HepG2 (cell line): ENCODE results near the gene IGFN1. TPM values are rescaled to one million over a fixed set of nuclear protein-coding genes. Genes with fewer than 3 reads are reported as not detected.
A peak's percentile ranks its signal among the peaks of the same experiment; 100 is the strongest.

Experiments
- ATF7 ChIP-seq, 2 experiments: fragments of 450-650 bp in 1 of 2; sonication (generic) in 1 of 2; formaldehyde crosslinking in 1 of 2; IDR thresholded peaks; 2 replicates each; pipeline versions ENCODE4 v1.4.0 to v1.6.1; 2016 to 2020; ENCODE audit warnings: antibody characterized with exemption in 1 of 2, mild to moderate bottlenecking in 1 of 2, missing genetic modification reagents in 1 of 2
- ERF ChIP-seq: IDR thresholded peaks from 2 replicates; pipeline ENCODE4 v1.6.1; 2018; ENCODE audit warnings: missing biosample characterization, missing genetic modification reagents
- FOXA3 ChIP-seq: IDR thresholded peaks from 2 replicates; pipeline ENCODE4 v1.6.1; 2016; ENCODE audit warnings: missing genetic modification reagents, missing compliant biosample characterization
- HOXA5 ChIP-seq: sonication (generic); formaldehyde crosslinking; IDR thresholded peaks from 2 replicates; pipeline ENCODE4 v1.4.0; 2020; ENCODE audit warnings: missing genetic modification reagents
- MAZ ChIP-seq, 2 experiments: sonication (generic) in 1 of 2; formaldehyde crosslinking in 1 of 2; IDR thresholded peaks; 2 replicates each; pipeline versions ENCODE4 v1.5.0 to v1.6.1; 2012 to 2020; ENCODE audit warnings: low read depth in 2 of 2, mild to moderate bottlenecking in 2 of 2, borderline replicate concordance in 1 of 2, improper control_type of control experiment in 1 of 2, low read length in 1 of 2, missing genetic modification reagents in 1 of 2, moderate library complexity in 1 of 2
- MTERF4 ChIP-seq: sonication (generic); formaldehyde crosslinking; IDR thresholded peaks from 2 replicates; pipeline ENCODE4 v1.8.0; 2023; ENCODE audit warnings: mild to moderate bottlenecking, missing genetic modification reagents
- PATZ1 ChIP-seq: sonication (generic); formaldehyde crosslinking; IDR thresholded peaks from 2 replicates; pipeline ENCODE4 v1.4.0; 2020; ENCODE audit warnings: missing genetic modification reagents
- SRSF9 ChIP-seq: fragments of 200-400 bp; formaldehyde crosslinking; IDR thresholded peaks from 2 replicates; pipeline ENCODE4 v1.6.1; 2018; ENCODE audit warnings: borderline replicate concordance, mild to moderate bottlenecking, low read depth, low read length; ENCODE audit not compliant: insufficient read depth, poor library complexity, severe bottlenecking
- STAT6 ChIP-seq: sonication (generic); formaldehyde crosslinking; IDR thresholded peaks from 2 replicates; pipeline ENCODE4 v1.4.0; 2020; ENCODE audit warnings: missing genetic modification reagents, mild to moderate bottlenecking, borderline replicate concordance
- TERF1 ChIP-seq: sonication (generic); formaldehyde crosslinking; IDR thresholded peaks from 2 replicates; pipeline ENCODE4 v1.8.0; 2022; ENCODE audit warnings: mild to moderate bottlenecking, missing genetic modification reagents, moderate library complexity
- ZC3H4 ChIP-seq: sonication (generic); formaldehyde crosslinking; IDR thresholded peaks from 2 replicates; pipeline ENCODE4 v1.4.0; 2020; ENCODE audit warnings: missing genetic modification reagents, borderline replicate concordance
- ZKSCAN5 ChIP-seq: sonication (generic); formaldehyde crosslinking; IDR thresholded peaks from 2 replicates; pipeline ENCODE4 v1.5.1; 2020; ENCODE audit warnings: mild to moderate bottlenecking, missing genetic modification reagents
- ZNF24 ChIP-seq: fragments of 450-650 bp; IDR thresholded peaks from 2 replicates; pipeline ENCODE4 v1.6.1; 2017; ENCODE audit warnings: antibody characterized with exemption, mild to moderate bottlenecking
- ZNF451 ChIP-seq: sonication (generic); formaldehyde crosslinking; IDR thresholded peaks from 2 replicates; pipeline ENCODE4 v1.5.0; 2020; ENCODE audit warnings: mild to moderate bottlenecking, missing genetic modification reagents
- ZNF460 ChIP-seq: sonication (generic); formaldehyde crosslinking; IDR thresholded peaks from 2 replicates; pipeline ENCODE4 v1.5.1; 2020; ENCODE audit warnings: missing genetic modification reagents, mild to moderate bottlenecking, borderline replicate concordance
- ZNF552 ChIP-seq: sonication (generic); formaldehyde crosslinking; IDR thresholded peaks from 2 replicates; pipeline ENCODE4 v1.9.0; 2022; ENCODE audit warnings: missing genetic modification reagents, mild to moderate bottlenecking, borderline replicate concordance
- ZNF670 ChIP-seq: sonication (generic); formaldehyde crosslinking; IDR thresholded peaks from 2 replicates; pipeline ENCODE4 v1.8.0; 2022; ENCODE audit warnings: mild to moderate bottlenecking, missing genetic modification reagents, borderline replicate concordance
- ZNF678 ChIP-seq: sonication (generic); formaldehyde crosslinking; IDR thresholded peaks from 2 replicates; pipeline ENCODE4 v1.4.0; 2020; ENCODE audit warnings: mild to moderate bottlenecking, missing genetic modification reagents
- ZNF75D ChIP-seq: sonication (generic); formaldehyde crosslinking; IDR thresholded peaks from 2 replicates; pipeline ENCODE4 v1.8.1; 2023; ENCODE audit warnings: missing genetic modification reagents, mild to moderate bottlenecking, borderline replicate concordance
- ZNF781 ChIP-seq: sonication (generic); formaldehyde crosslinking; IDR thresholded peaks from 2 replicates; pipeline ENCODE4 v1.5.1; 2020; ENCODE audit warnings: borderline replicate concordance, mild to moderate bottlenecking, missing genetic modification reagents; ENCODE audit errors: not compliant biosample characterization
- ZNF841 ChIP-seq: sonication (generic); formaldehyde crosslinking; IDR thresholded peaks from 2 replicates; pipeline ENCODE4 v1.8.1; 2023; ENCODE audit warnings: missing genetic modification reagents, borderline replicate concordance
- polyA plus RNA-seq, 8 experiments: library from polyadenylated mRNA; depleted of rRNA in 3 of 8; stranded (reverse) in 7 of 8; unstranded in 1 of 8; fragments of >200 nt; fragmentation: Illumina TruSeq in 4 of 8; extraction: Trizol in 4 of 8; gene quantifications; 2 replicates each; pipeline versions ENCODE4 v1.2.1 to v1.2.3, GENCODE V29; 2011 to 2016; ENCODE audit warnings: low read depth in 4 of 8, missing spikeins in 1 of 8, mixed read lengths in 1 of 8; ENCODE audit not compliant: insufficient read depth in 1 of 8
- total RNA-seq, 5 experiments: library from RNA; depleted of rRNA; stranded (reverse); fragments of >200 nt; fragmentation: Illumina TruSeq; extraction: Trizol; gene quantifications; 2 replicates each; pipeline ENCODE4 v1.2.3, GENCODE V29; 2016; ENCODE audit warnings: low read depth in 1 of 5

IGFN1 gene
- total and polyA plus RNA-seq, 2 of the 13 experiments (the other 11 are each of a cell fraction or from before 2014, with no cell fraction given): 0.04 to 0.05 TPM

- TF ChIP-seq STAT6: peak; percentile 91; the same call in 1 of the 2 replicates
- no peak for TF ChIP-seq ZNF841 (CRISPR knock-in tag)
- no peak; the same call in 1 of the 2 replicates for TF ChIP-seq ZNF670
- no peak for TF ChIP-seq ZNF24
- no peak for TF ChIP-seq MAZ (IDR thresholded peaks at IDR 0.05; ENCODE audit: borderline replicate concordance, low read depth, low read length)
- no peak for TF ChIP-seq MAZ (CRISPR knock-in tag; IDR thresholded peaks at IDR 0.05; ENCODE audit: low read depth)
- no peak for TF ChIP-seq ZNF781 (CRISPR knock-in tag)
- no peak for TF ChIP-seq TERF1 (CRISPR knock-in tag)
- TF ChIP-seq FOXA3 (CRISPR knock-in tag): peak; percentile 92
- no peak for TF ChIP-seq ZKSCAN5 (CRISPR knock-in tag)
- peak; percentile 94 for TF ChIP-seq ERF (CRISPR knock-in tag)
- TF ChIP-seq ATF7 (IDR thresholded peaks at IDR 0.05): peak; percentile 83
- peak; percentile 88; the same call in 1 of the 2 replicates for TF ChIP-seq ATF7 (CRISPR knock-in tag; IDR thresholded peaks at IDR 0.05)
- TF ChIP-seq ZNF451 (CRISPR knock-in tag): no peak
- peak; percentile 13; the same call in 1 of the 2 replicates for TF ChIP-seq MTERF4 (CRISPR knock-in tag)
- TF ChIP-seq ZNF552 (CRISPR knock-in tag): no peak
- no peak for TF ChIP-seq ZNF460 (CRISPR knock-in tag)
- peak; percentile 66; the same call in 1 of the 2 replicates for TF ChIP-seq PATZ1 (CRISPR knock-in tag)
- no peak for TF ChIP-seq ZC3H4 (CRISPR knock-in tag)
- peak; percentile 33; the same call in 1 of the 2 replicates for TF ChIP-seq HOXA5 (CRISPR knock-in tag)
- no peak for TF ChIP-seq ZNF75D (CRISPR knock-in tag)
- no peak for TF ChIP-seq SRSF9
- TF ChIP-seq ZNF678 (CRISPR knock-in tag): no peak
These were observed 20.0 kb upstream of the IGFN1 start (continued) for GRCh38 chr1:201170533-201171062.
